Measurements from ENCODE around the gene STK33. TPM values are rescaled to one million over a fixed set of nuclear protein-coding genes. Genes with fewer than 3 reads are reported as not detected.

STK33 gene
- total and polyA plus RNA-seq, 2 donors (not counting 3 experiments of a cell fraction or from before 2014, with no cell fraction given): 0.63 to 3.4 TPM

- no peaks in the 10 kb centered on the region for H3K36me3 ChIP-seq (ENCODE audit: control insufficient read depth in 2 of 2, extremely low read depth in 1 of 2, insufficient read depth in 2 of 2, low read length in 2 of 2)
- FAIRE-seq (no peak), DNase-seq (ENCODE audit: low read depth, low spot score) (no peak)
- H4K20me1 ChIP-seq (replicated peaks; ENCODE audit: control insufficient read depth, extremely low read depth, insufficient read depth, low read length): no peaks in the 10 kb centered on the region
- no peaks in the 10 kb centered on the region for H3K27me3 ChIP-seq (ENCODE audit: control insufficient read depth in 2 of 2, insufficient read depth in 2 of 2, low read length in 2 of 2)
- no peak overlapping the region for H3K4me3 ChIP-seq (replicated peaks in 1 of 3; ENCODE audit: insufficient read depth in 1 of 3, low read depth in 1 of 3, low read length in 3 of 3)
- no TSS peak for BruUV-seq (replicated peaks)
- intact Hi-C loops (cut with micrococcal nuclease): no loop called here
- H3K9ac ChIP-seq (replicated peaks; ENCODE audit: extremely low read depth, insufficient read depth, low read length): no peak overlapping the region
- dilution Hi-C loops (cut with MboI; ENCODE audit: extremely low pct_ligation_motif_present, low sequenced_read_pairs): no loop called here
- POLR2A ChIA-PET: no interaction called here
- H3K27ac ChIP-seq (ENCODE audit: insufficient read depth, low read depth, low read length): no peak overlapping the region
- no peak overlapping the region for H2AFZ ChIP-seq (ENCODE audit: low read depth, low read length)
- no peaks in the 10 kb centered on the region for H3K79me2 ChIP-seq (ENCODE audit: control insufficient read depth, insufficient read depth, low read length)
- TF ChIP-seq MAX (IDR thresholded peaks at IDR 0.05; ENCODE audit: insufficient read depth, insufficient read length) (no peak), CTCF (IDR thresholded peaks at IDR 0.05; ENCODE audit: extremely low read depth in 1 of 2, insufficient read depth in 1 of 2, low read depth in 1 of 2, low read length in 2 of 2) (no peak), JUN (IDR thresholded peaks at IDR 0.05; ENCODE audit: borderline replicate concordance, insufficient read depth, insufficient read length, low read depth) (no peak), GATA2 (IDR thresholded peaks at IDR 0.05; ENCODE audit: insufficient read depth, insufficient read length, low read depth, low read length) (no peak), POLR2A (IDR thresholded peaks at IDR 0.05; ENCODE audit: low read depth, low read length) (no peak), MYC (IDR thresholded peaks at IDR 0.05; ENCODE audit: low read depth, low read length) (no peak), FOS (IDR thresholded peaks at IDR 0.05; ENCODE audit: borderline replicate concordance, insufficient read depth, low read length) (no peak), POLR2AphosphoS5 (IDR thresholded peaks at IDR 0.05; ENCODE audit: insufficient read depth, low read depth, low read length) (no peak), EZH2 (IDR thresholded peaks at IDR 0.05; ENCODE audit: borderline replicate concordance, low read depth, low read length, severe bottlenecking) (no peak)
- CTCF ChIA-PET: no interaction called here
- H3K9me3 ChIP-seq (replicated peaks; ENCODE audit: control insufficient read depth, insufficient read depth, low read length): no peaks in the 10 kb centered on the region
- no peak overlapping the region for H3K4me2 ChIP-seq (ENCODE audit: insufficient read depth, low read length)
- no peaks in the 10 kb centered on the region for H3K4me1 ChIP-seq (ENCODE audit: control insufficient read depth, extremely low read depth, insufficient read depth, low read length)
- no peaks in the 10 kb centered on the region for H3K9me1 ChIP-seq (replicated peaks; ENCODE audit: control insufficient read depth, extremely low read depth, insufficient read depth, low read length)
Observed at GRCh38 chr11:8361664-8362210, 232.3 kb downstream of the STK33 start.
